ENCODE data around the gene SLAMF9. TPM values are rescaled to one million over a fixed set of nuclear protein-coding genes. Genes with fewer than 3 reads are reported as not detected.

Gene SLAMF9
- total RNA-seq, 2 donors from 2014 or later, result not detected

DNA sequence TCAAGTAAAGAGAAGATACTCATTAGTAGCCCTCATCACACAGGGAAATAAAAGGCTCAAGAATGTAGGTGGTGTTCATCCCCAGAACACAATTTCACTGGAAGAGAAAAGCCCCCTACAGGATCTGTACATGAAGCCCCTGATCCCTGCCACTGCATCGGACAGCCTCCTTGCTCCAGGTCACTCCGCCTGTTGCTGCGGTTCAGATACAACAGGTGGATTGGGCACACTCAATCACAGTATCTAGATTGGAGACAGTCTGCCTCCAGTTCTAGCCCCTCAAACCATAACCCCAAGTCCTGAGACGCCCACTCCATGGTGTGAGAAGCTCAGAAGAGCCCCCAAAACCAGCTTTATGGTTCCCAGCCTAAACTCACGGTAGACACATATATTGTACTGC is 1.1 kb downstream of the SLAMF9 start:
- Histone ChIP-seq H3K27me3 (no peaks in the 10 kb centered on the region), H3K9me3 (no peaks in the 10 kb centered on the region), H3K4me1 (peaks cover 0 to 3% of the 10 kb centered on the region in 2 donors), H3K27ac (no peak overlapping the region), H3K4me3 (no peak overlapping the region), H3K36me3 (no peaks in the 10 kb centered on the region)
- no peak for DNase-seq (ENCODE audit: low spot score)
- TF ChIP-seq CTCF (IDR thresholded peaks at IDR 0.05), result no peak

- Histone ChIP-seq H3K4me1 (peaks cover 0 to 3% of the 10 kb centered on the region in 2 donors), H3K36me3 (no peaks in the 10 kb centered on the region), H3K27me3 (no peaks in the 10 kb centered on the region), H3K9me3 (no peaks in the 10 kb centered on the region), H3K27ac (no peak overlapping the region), H3K4me3 (no peak overlapping the region)
- TF ChIP-seq CTCF (IDR thresholded peaks at IDR 0.05), result no peak
- DNase-seq (ENCODE audit: low spot score), result no peak
Measured at GRCh38 chr1:159951551-159951950, 2.5 kb downstream of the SLAMF9 start.

DNA sequence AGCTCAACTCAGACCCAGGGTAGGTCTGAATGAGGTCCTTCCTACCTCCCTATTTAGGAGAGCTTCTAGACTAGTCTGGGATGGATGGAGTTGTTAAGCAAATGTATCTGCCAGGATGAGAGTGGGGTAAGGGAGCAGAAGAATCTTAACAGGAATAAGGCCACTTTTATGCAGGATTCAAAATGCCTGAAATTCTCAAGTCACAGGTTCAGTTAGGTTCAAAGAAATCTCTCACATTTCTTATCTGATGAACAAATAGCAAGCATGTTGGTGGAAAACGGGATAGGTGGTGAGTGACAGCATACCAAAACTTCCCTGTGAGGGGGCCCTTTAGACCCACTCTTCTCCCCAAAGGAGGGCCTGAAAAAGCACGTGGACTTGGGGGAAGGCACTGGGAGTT is 3.0 kb downstream of the SLAMF9 start:
- no peak overlapping the region for H3K4me3 ChIP-seq
- H3K4me1 ChIP-seq, result peaks cover 0 to 9% of the 10 kb centered on the region in 2 donors
- H3K27me3 ChIP-seq, result no peaks in the 10 kb centered on the region
- no peak for DNase-seq (ENCODE audit: low spot score)
- H3K9me3 ChIP-seq, result no peaks in the 10 kb centered on the region
- H3K27ac ChIP-seq, result no peak overlapping the region
- no peak for TF ChIP-seq CTCF (IDR thresholded peaks at IDR 0.05)
- no peaks in the 10 kb centered on the region for H3K36me3 ChIP-seq

- Histone ChIP-seq H3K27me3 (no peaks in the 10 kb centered on the region), H3K4me3 (no peak overlapping the region), H3K36me3 (no peaks in the 10 kb centered on the region), H3K9me3 (no peaks in the 10 kb centered on the region), H3K4me1 (peaks cover 0 to 19% of the 10 kb centered on the region in 2 donors), H3K27ac (no peak overlapping the region)
- TF ChIP-seq CTCF (IDR thresholded peaks at IDR 0.05), result no peak
- DNase-seq (ENCODE audit: low spot score), result no peak
Measured at GRCh38 chr1:159949981-159950381, 4.1 kb downstream of the SLAMF9 start.

- no peaks in the 10 kb centered on the region for H3K9me3 ChIP-seq
- no peaks in the 10 kb centered on the region for H3K27me3 ChIP-seq
- peaks cover 0 to 25% of the 10 kb centered on the region in 2 donors for H3K4me1 ChIP-seq
- H3K4me3 ChIP-seq, result no peak overlapping the region
- H3K27ac ChIP-seq, result no peak overlapping the region
- no peak for DNase-seq (ENCODE audit: low spot score)
- no peak for TF ChIP-seq CTCF (IDR thresholded peaks at IDR 0.05)
- H3K36me3 ChIP-seq, result no peaks in the 10 kb centered on the region
Measured at GRCh38 chr1:159949123-159949522, 4.9 kb downstream of the SLAMF9 start.

GRCh38 chr1:159947942-159948341 is 6.1 kb downstream of the SLAMF9 start:
- Histone ChIP-seq H3K4me1 (peaks cover 0 to 22% of the 10 kb centered on the region in 2 donors), H3K27me3 (no peaks in the 10 kb centered on the region), H3K9me3 (no peaks in the 10 kb centered on the region), H3K36me3 (no peaks in the 10 kb centered on the region), H3K4me3 (no peak overlapping the region), H3K27ac (no peak overlapping the region)
- DNase-seq (ENCODE audit: low spot score), result no peak
- TF ChIP-seq CTCF (IDR thresholded peaks at IDR 0.05), result no peak
